ENCODE measurements around the gene TMEM184C. TPM values are rescaled to one million over a fixed set of nuclear protein-coding genes. Genes with fewer than 3 reads are reported as not detected.

TMEM184C gene
- total RNA-seq, 1 experiment from 2014 or later: 24.6 TPM

DNA sequence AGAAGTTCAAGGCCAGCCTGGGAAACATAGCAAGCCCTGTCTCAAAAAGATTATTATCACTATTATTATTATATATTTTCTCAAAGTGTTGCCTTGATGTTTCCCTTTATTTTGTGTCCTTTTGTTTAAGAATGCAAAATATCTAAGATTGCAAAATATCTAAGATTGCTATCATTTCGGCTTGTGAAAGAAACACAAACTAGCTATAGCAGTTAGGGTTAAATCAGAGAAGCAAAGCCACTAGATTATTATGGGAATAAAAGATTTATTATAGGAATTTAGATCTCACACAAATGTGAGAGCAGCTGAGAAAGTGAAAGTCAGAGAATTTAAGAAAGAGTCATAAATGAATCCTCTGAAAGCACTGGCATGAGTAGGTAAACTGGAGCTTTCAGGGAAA lies 18.0 kb upstream of the TMEM184C start:
- RAD21 ChIA-PET (ENCODE audit: low non-redundant PET in 1 of 2, low total read pairs in 2 of 2, uncharacterized antibody in 2 of 2, unreplicated experiment in 2 of 2): no interaction called here
- intact Hi-C loops (cut with micrococcal nuclease): loop anchor here (10.0 kb wide), 1 partner anchor 1254 kb away; no protein-coding TSS in a partner anchor
- POLR2A ChIA-PET: interaction anchor here (1.2 to 1.4 kb wide), 2 partner anchors 18 to 267 kb away, joined by 3 read pairs; partner anchors contain the start of gene TMEM184C
- TF ChIP-seq YY1 (IDR thresholded peaks at IDR 0.05; ENCODE audit: extremely low read depth, insufficient replicate concordance, low read depth, low read length) (no peak), JUND (IDR thresholded peaks at IDR 0.05) (no peak), SIN3A (IDR thresholded peaks at IDR 0.05; ENCODE audit: low read depth) (no peak)
- TF ChIP-seq, protein P1, sequence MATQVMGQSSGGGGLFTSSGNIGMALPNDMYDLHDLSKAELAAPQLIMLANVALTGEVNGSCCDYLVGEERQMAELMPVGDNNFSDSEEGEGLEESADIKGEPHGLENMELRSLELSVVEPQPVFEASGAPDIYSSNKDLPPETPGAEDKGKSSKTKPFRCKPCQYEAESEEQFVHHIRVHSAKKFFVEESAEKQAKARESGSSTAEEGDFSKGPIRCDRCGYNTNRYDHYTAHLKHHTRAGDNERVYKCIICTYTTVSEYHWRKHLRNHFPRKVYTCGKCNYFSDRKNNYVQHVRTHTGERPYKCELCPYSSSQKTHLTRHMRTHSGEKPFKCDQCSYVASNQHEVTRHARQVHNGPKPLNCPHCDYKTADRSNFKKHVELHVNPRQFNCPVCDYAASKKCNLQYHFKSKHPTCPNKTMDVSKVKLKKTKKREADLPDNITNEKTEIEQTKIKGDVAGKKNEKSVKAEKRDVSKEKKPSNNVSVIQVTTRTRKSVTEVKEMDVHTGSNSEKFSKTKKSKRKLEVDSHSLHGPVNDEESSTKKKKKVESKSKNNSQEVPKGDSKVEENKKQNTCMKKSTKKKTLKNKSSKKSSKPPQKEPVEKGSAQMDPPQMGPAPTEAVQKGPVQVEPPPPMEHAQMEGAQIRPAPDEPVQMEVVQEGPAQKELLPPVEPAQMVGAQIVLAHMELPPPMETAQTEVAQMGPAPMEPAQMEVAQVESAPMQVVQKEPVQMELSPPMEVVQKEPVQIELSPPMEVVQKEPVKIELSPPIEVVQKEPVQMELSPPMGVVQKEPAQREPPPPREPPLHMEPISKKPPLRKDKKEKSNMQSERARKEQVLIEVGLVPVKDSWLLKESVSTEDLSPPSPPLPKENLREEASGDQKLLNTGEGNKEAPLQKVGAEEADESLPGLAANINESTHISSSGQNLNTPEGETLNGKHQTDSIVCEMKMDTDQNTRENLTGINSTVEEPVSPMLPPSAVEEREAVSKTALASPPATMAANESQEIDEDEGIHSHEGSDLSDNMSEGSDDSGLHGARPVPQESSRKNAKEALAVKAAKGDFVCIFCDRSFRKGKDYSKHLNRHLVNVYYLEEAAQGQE (IDR thresholded peaks at IDR 0.05; ENCODE audit: low read depth): no peak
- no peak for DNase-seq (ENCODE audit: low read depth, low spot score)
- Histone ChIP-seq H3K4me3 (replicated peaks in 1 of 2; ENCODE audit: low read depth in 1 of 2, low read length in 2 of 2) (no peak overlapping the region), H4K20me1 (ENCODE audit: insufficient read depth) (no peaks in the 10 kb centered on the region), H3K4me1 (ENCODE audit: control insufficient read depth in 1 of 2, insufficient read depth in 2 of 2, low read length in 2 of 2) (peaks cover 0 to 14% of the 10 kb centered on the region in 2 experiments; a peak in 2 of 4 replicates), H2AFZ (ENCODE audit: low read depth, low read length, poor library complexity, severe bottlenecking) (no peak overlapping the region), H3K9me2 (ENCODE audit: insufficient read depth) (no peaks in the 10 kb centered on the region; the same call in 1 of the 2 replicates), H3K27me3 (ENCODE audit: insufficient read depth, low read length) (no peaks in the 10 kb centered on the region), H3K27ac (ENCODE audit: low read depth, low read length) (no peak overlapping the region), H3K36me3 (ENCODE audit: control insufficient read depth in 1 of 2, insufficient read depth in 2 of 2, low read length in 2 of 2) (no peaks in the 10 kb centered on the region), H3K9me3 (ENCODE audit: control insufficient read depth in 1 of 2, insufficient read depth in 1 of 2, low read depth in 1 of 2, low read length in 2 of 2) (no peaks in the 10 kb centered on the region), H3K79me2 (ENCODE audit: insufficient read depth, low read length) (no peaks in the 10 kb centered on the region), H3K9ac (ENCODE audit: low read length) (no peak overlapping the region), H3K4me2 (ENCODE audit: low read length) (no peak overlapping the region)
- CTCF ChIA-PET: interaction anchor here (1.9 kb wide), 1 partner anchor 268 kb away, joined by 11 read pairs; no protein-coding TSS in a partner anchor
- ATAC-seq: no peak
- no TSS peak for BruUV-seq (replicated peaks)

DNA sequence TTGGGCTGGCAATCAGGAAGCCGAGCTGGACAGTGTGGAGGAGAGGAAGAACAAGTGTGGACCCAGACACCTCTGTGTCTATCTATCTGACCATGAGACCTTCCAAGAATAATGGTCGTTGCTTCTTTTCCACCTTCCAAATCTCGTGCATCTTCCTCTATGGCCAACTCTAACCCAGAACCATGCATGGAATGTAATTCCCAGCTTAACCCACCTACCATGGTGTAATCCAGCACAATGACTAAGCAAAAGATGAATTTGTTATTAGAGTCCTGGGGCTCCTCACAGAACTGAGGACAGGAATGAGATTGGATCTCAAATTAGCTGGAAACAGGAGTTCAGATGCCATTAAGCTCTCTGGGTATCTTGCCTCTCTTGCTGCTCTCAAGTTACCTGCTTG lies 17.4 kb upstream of the TMEM184C start:
- ChIA-PET RAD21 (ENCODE audit: low non-redundant PET in 1 of 2, low total read pairs in 2 of 2, uncharacterized antibody in 2 of 2, unreplicated experiment in 2 of 2) (no interaction called here), CTCF (interaction anchor here (1.9 kb wide), 1 partner anchor 267 kb away, joined by 11 read pairs; no protein-coding TSS in a partner anchor), POLR2A (interaction anchor here (1.2 to 1.4 kb wide), 2 partner anchors 17 to 267 kb away, joined by 3 read pairs; partner anchors contain the start of gene TMEM184C)
- no peak for DNase-seq (ENCODE audit: low read depth, low spot score)
- Histone ChIP-seq H3K4me2 (ENCODE audit: low read length) (no peak overlapping the region), H3K4me1 (ENCODE audit: control insufficient read depth in 1 of 2, insufficient read depth in 2 of 2, low read length in 2 of 2) (peaks cover 0 to 14% of the 10 kb centered on the region in 2 experiments; a peak in 2 of 4 replicates), H3K9me3 (ENCODE audit: control insufficient read depth in 1 of 2, insufficient read depth in 1 of 2, low read depth in 1 of 2, low read length in 2 of 2) (no peaks in the 10 kb centered on the region), H3K79me2 (ENCODE audit: insufficient read depth, low read length) (no peaks in the 10 kb centered on the region), H3K36me3 (ENCODE audit: control insufficient read depth in 1 of 2, insufficient read depth in 2 of 2, low read length in 2 of 2) (no peaks in the 10 kb centered on the region), H3K4me3 (replicated peaks in 1 of 2; ENCODE audit: low read depth in 1 of 2, low read length in 2 of 2) (no peak overlapping the region), H3K27me3 (ENCODE audit: insufficient read depth, low read length) (no peaks in the 10 kb centered on the region), H2AFZ (ENCODE audit: low read depth, low read length, poor library complexity, severe bottlenecking) (no peak overlapping the region), H3K9ac (ENCODE audit: low read length) (no peak overlapping the region), H3K9me2 (ENCODE audit: insufficient read depth) (no peaks in the 10 kb centered on the region; the same call in 1 of the 2 replicates), H3K27ac (ENCODE audit: low read depth, low read length) (no peak overlapping the region), H4K20me1 (ENCODE audit: insufficient read depth) (no peaks in the 10 kb centered on the region)
- intact Hi-C loops (cut with micrococcal nuclease): loop anchor here (10.0 kb wide), 1 partner anchor 1255 kb away; no protein-coding TSS in a partner anchor
- no TSS peak for BruUV-seq (replicated peaks)
- no peak for ATAC-seq
- TF ChIP-seq, protein P2, sequence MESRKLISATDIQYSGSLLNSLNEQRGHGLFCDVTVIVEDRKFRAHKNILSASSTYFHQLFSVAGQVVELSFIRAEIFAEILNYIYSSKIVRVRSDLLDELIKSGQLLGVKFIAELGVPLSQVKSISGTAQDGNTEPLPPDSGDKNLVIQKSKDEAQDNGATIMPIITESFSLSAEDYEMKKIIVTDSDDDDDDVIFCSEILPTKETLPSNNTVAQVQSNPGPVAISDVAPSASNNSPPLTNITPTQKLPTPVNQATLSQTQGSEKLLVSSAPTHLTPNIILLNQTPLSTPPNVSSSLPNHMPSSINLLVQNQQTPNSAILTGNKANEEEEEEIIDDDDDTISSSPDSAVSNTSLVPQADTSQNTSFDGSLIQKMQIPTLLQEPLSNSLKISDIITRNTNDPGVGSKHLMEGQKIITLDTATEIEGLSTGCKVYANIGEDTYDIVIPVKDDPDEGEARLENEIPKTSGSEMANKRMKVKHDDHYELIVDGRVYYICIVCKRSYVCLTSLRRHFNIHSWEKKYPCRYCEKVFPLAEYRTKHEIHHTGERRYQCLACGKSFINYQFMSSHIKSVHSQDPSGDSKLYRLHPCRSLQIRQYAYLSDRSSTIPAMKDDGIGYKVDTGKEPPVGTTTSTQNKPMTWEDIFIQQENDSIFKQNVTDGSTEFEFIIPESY (IDR thresholded peaks at IDR 0.05; ENCODE audit: extremely low read depth, insufficient replicate concordance, low read length): no peak
- TF ChIP-seq SIN3A (IDR thresholded peaks at IDR 0.05; ENCODE audit: low read depth) (no peak), POLR2A (IDR thresholded peaks at IDR 0.05; ENCODE audit: borderline replicate concordance, extremely low read depth, insufficient read depth, insufficient read length) (no peak), POLR2AphosphoS5 (IDR thresholded peaks at IDR 0.05; ENCODE audit: low read depth, low read length) (no peak)
- TF ChIP-seq, protein P1 (IDR thresholded peaks at IDR 0.05; ENCODE audit: low read depth): no peak
- TF ChIP-seq, protein P3, sequence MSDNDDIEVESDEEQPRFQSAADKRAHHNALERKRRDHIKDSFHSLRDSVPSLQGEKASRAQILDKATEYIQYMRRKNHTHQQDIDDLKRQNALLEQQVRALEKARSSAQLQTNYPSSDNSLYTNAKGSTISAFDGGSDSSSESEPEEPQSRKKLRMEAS (IDR thresholded peaks at IDR 0.05): no peak
